Anterior cingulate cortex (tissue), 58 donors: ENCODE data around the gene DGLUCY.
"Not testable (repeated sequence)": the region's sequence is repeated elsewhere in the genome, so short reads cannot be mapped to it uniquely, and the experiment has no call there.

Experiments
- DNase-seq, 58 donors: peaks; one replicate each; lab custom pipeline; 2025; lab: John Stamatoyannopoulos, UW

The DGLUCY gene

GRCh38 chr14:91252871-91253794 is 139.3 kb downstream of the DGLUCY start:
- DNase-seq, result peak in 7 of 58 donors; percentile 15 to 73 (median 24)

GRCh38 chr14:91253795-91254323 is 140.0 kb downstream of the DGLUCY start:
- DNase-seq, result peak in 1 of 58 donors; percentile 73

GRCh38 chr14:91254461-91254860 is 140.6 kb downstream of the DGLUCY start:
- no peak for DNase-seq

GRCh38 chr14:91255026-91255695 is 141.3 kb downstream of the DGLUCY start:
- no peak for DNase-seq

- DNase-seq, result no peak
These were observed 142.8 kb downstream of the DGLUCY start for GRCh38 chr14:91256661-91257060.

- DNase-seq, result peak in 3 of 58 donors; percentile 15 to 26 (median 23)
These were observed 143.6 kb downstream of the DGLUCY start for GRCh38 chr14:91257328-91258010.

GRCh38 chr14:91258011-91258618 is 144.2 kb downstream of the DGLUCY start:
- peak in 1 of 58 donors; percentile 24 for DNase-seq

GRCh38 chr14:91258876-91259275 is 145.0 kb downstream of the DGLUCY start:
- DNase-seq, result no peak

GRCh38 chr14:91261115-91261514 is 147.2 kb downstream of the DGLUCY start:
- no peak for DNase-seq

GRCh38 chr14:91261986-91262549 is 148.2 kb downstream of the DGLUCY start:
- DNase-seq, result no peak

GRCh38 chr14:91263329-91263728 is 149.5 kb downstream of the DGLUCY start:
- no peak for DNase-seq

GRCh38 chr14:91264151-91265150 is 150.6 kb downstream of the DGLUCY start:
- DNase-seq, result no peak

- DNase-seq, result no peak
These were observed 151.5 kb downstream of the DGLUCY start for GRCh38 chr14:91265404-91265803.

GRCh38 chr14:91266276-91266675 is 152.4 kb downstream of the DGLUCY start:
- not testable (repeated sequence) for DNase-seq

GRCh38 chr14:91267965-91268437 is 154.1 kb downstream of the DGLUCY start:
- no peak for DNase-seq

GRCh38 chr14:91269076-91269991 is 155.5 kb downstream of the DGLUCY start:
- peak in 10 of 58 donors; percentile 12 to 51 (median 24) for DNase-seq

GRCh38 chr14:91270188-91270587 is 156.3 kb downstream of the DGLUCY start:
- DNase-seq, result no peak
